ENCODE measurements around the gene SMARCAL1.

SMARCAL1 gene

GRCh38 chr2:216498070-216498378, 85.7 kb downstream of the SMARCAL1 start:
- no peak for DNase-seq (ENCODE audit: low read depth in 2 of 2)
- peak overlapping the region; percentile 74 to 85 for H3K4me3 ChIP-seq (replicated peaks in 1 of 2; ENCODE audit: low read depth in 2 of 2, low read length in 2 of 2)
- TF ChIP-seq CTCF (IDR thresholded peaks at IDR 0.05; ENCODE audit: low read depth, low read length) = no peak

DNA sequence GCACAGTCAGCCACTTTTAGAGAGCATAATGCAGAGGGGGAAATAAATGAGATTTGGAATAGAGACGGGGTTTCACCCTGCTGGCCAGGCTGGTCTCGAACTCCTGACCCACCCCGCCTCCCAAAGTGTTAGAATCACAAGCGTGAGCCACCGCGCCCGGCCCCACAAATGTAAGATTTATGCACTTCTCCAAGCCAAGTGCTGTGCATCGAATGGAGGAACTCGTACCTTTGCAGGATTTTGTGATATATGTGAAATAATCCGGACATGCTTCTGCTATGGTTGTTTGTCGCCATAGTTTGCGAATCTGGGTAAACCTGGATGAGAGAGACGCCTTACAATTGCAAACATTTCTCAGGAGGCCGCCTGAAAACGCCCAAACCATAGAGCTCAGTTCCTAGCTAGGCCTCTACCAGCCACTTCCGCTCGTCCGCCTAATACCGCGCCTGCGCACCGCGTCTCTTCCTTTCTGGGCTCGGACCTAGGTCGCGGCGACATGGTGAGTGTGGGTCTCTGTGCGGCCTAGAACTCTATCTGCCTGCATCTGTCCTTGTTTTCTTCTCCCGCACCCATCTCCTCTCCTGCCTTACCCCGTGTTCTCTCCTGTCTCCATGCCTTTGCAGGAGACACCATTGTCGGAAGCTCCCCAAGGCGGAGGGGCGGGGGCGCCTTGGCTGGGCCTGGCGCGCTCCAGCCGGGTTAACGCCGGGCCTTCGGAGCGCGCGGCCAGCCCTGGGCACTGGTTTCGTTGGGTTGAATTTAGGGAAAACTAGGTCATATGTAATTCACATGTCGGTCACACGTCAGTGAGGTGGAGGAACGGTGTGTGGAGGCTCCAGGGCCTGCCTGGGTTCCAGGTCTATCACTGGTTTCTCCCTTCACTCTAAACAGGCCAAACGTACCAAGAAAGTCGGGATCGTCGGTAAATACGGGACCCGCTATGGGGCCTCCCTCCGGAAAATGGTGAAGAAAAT, 86.4 kb downstream of the SMARCAL1 start, which contains the start of gene RPL37A:
RPL37A (plus strand) TSS at position 466 of the 974 bp plus-strand sequence; CDS start at position 497, 31 bp downstream.
- peak within 1 kb of the TSS; percentile 74 to 85 for H3K4me3 ChIP-seq (replicated peaks in 1 of 2; ENCODE audit: low read depth in 2 of 2, low read length in 2 of 2)
- peak; percentile 98 for DNase-seq (ENCODE audit: low read depth in 2 of 2)
- TF ChIP-seq CTCF (IDR thresholded peaks at IDR 0.05; ENCODE audit: low read depth, low read length) = no peak

- no peak for DNase-seq (ENCODE audit: low read depth in 2 of 2)
- peak overlapping the region; percentile 74 to 85 for H3K4me3 ChIP-seq (replicated peaks in 1 of 2; ENCODE audit: low read depth in 2 of 2, low read length in 2 of 2)
- no peak for TF ChIP-seq CTCF (IDR thresholded peaks at IDR 0.05; ENCODE audit: low read depth, low read length)
These were observed 87.4 kb downstream of the SMARCAL1 start for GRCh38 chr2:216499641-216500218.

DNA sequence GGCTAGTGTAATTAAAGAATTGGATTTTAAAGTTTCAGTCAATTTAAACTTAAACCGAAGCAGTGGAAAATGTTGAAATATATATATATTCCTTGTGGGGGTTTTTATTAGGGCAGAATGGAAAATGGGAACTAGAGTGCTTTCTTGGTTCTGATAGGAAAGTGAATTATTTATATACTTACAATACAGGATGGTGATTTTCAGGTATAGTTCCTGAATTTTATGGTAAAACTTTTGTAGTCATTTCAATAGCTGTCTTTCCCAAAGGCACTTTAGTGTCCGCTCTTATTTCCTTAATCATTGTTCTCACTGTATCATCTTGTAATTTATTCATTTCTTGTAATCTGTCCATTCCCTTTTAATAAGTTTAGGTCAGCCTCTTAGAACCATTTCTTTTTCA, 88.3 kb downstream of the SMARCAL1 start:
- H3K4me3 ChIP-seq (replicated peaks in 1 of 2; ENCODE audit: low read depth in 2 of 2, low read length in 2 of 2) = peak overlapping the region; percentile 74 to 85
- no peak for TF ChIP-seq CTCF (IDR thresholded peaks at IDR 0.05; ENCODE audit: low read depth, low read length)
- DNase-seq (ENCODE audit: low read depth in 2 of 2) = no peak

DNA sequence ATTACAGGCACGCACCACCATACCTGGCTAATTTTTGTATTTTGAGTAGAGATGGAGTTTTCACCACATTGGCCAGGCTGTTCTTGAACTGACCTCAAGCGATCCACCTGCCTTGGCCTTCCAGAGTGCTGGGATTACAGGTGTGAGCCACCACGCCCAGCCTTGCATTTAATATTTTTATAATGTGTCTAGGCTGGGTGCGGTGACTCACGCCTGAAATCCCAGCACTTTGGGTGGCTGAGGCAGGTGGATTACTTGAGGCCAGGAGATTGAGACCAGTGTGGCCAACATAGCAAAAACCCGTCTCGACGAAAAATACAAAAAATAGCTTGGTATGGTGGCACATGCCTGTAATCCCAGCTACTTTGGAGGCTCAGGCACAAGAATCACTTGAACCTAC, 89.6 kb downstream of the SMARCAL1 start:
- no peak for DNase-seq (ENCODE audit: low read depth in 2 of 2)
- H3K4me3 ChIP-seq (replicated peaks in 1 of 2; ENCODE audit: low read depth in 2 of 2, low read length in 2 of 2) = no peak overlapping the region
- no peak for TF ChIP-seq CTCF (IDR thresholded peaks at IDR 0.05; ENCODE audit: low read depth, low read length)

DNA sequence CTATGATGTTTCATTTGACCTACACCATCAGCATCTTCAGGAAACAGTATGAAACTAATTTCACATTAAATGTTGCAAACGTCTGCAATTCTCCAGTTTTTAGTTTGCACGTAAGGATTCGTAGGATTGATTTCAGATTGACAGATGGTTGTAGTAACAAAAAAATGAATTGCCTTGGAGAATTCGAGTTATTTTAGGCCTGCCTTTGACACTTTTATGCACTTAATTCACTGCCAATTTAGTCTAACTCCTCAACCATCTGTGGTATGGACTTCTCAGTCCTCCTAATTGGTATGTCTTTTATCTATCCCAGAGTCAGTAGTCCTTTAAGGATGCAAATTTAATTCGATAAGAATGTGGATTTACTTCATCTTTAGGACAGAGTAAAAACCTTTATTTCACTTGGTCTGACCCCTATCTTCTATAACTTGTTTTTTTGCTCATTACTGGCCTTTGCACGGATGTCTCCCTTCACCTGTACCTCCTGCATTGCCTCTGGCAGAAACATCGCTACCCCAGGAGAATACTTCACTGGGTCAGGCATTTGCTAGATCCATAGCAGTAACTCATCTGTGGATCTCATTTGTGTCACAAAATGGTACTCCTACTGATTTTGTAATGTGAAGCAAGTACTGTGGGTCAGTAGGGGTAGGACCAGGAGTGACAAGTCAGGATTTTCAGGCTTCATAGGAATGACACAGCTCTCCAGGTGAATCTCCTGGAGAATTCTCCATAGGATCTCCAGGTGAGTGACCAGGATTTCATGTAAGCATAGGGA, 90.3 kb downstream of the SMARCAL1 start:
- no peak overlapping the region for H3K4me3 ChIP-seq (replicated peaks in 1 of 2; ENCODE audit: low read depth in 2 of 2, low read length in 2 of 2)
- TF ChIP-seq CTCF (IDR thresholded peaks at IDR 0.05; ENCODE audit: low read depth, low read length) = no peak
- DNase-seq (ENCODE audit: low read depth in 2 of 2) = no peak

Measured in cardiac fibroblast (primary cell).